ENCODE data around the gene DOK4.

DNA sequence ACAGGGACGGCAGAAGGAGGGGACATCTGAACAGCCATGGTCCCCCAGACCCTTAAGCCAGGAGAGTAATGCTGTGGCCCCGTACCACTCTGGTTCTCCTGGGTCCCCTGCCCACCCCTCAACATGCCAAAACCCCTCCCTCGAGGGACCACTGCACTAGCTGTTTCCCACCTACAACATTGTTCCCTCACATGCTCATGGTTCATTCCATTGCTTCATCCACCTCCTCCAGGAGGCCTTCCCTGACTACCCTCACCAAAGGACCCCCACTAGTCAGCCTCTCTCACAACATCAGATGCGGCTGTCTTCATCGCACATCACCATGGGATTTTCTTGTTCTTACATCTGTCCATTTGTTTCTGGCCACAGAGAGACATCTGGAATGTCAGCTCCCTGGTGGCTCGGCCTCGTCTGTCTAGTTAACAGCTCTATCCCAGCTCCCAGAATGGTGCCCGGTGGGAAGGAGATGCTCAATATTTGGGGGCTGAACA, 1.7 kb downstream of the DOK4 start:
- no peak for TF ChIP-seq EZH2 (IDR thresholded peaks at IDR 0.05; ENCODE audit: borderline replicate concordance, low read length)
- TF ChIP-seq, protein P1, sequence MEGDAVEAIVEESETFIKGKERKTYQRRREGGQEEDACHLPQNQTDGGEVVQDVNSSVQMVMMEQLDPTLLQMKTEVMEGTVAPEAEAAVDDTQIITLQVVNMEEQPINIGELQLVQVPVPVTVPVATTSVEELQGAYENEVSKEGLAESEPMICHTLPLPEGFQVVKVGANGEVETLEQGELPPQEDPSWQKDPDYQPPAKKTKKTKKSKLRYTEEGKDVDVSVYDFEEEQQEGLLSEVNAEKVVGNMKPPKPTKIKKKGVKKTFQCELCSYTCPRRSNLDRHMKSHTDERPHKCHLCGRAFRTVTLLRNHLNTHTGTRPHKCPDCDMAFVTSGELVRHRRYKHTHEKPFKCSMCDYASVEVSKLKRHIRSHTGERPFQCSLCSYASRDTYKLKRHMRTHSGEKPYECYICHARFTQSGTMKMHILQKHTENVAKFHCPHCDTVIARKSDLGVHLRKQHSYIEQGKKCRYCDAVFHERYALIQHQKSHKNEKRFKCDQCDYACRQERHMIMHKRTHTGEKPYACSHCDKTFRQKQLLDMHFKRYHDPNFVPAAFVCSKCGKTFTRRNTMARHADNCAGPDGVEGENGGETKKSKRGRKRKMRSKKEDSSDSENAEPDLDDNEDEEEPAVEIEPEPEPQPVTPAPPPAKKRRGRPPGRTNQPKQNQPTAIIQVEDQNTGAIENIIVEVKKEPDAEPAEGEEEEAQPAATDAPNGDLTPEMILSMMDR (conservative IDR thresholded peaks at IDR 0.05 in 1 of 2, IDR thresholded peaks at IDR 0.05 in 1 of 2; ENCODE audit: extremely low read depth in 1 of 2, insufficient read depth in 1 of 2, low read depth in 1 of 2, low read length in 2 of 2): no peak

All from mammary epithelial cell (primary cell).